GM12878 (cell line): ENCODE data around the gene ADGRV1. TPM values are rescaled to one million over a fixed set of nuclear protein-coding genes. Genes with fewer than 3 reads are reported as not detected.
A peak's percentile ranks its signal among the peaks of the same experiment; 100 is the strongest.

ENCODE experiments used
- ATF7 ChIP-seq: fragments of 450-650 bp; IDR thresholded peaks from 2 replicates; pipeline ENCODE4 v1.6.1; 2016; ENCODE audit warnings: low read depth, mild to moderate bottlenecking
- CBX5 ChIP-seq: sonication (generic); IDR thresholded peaks from 2 replicates; pipeline ENCODE4 v1.6.1; 2016; ENCODE audit warnings: low read depth, moderate library complexity, mild to moderate bottlenecking, inconsistent platforms
- CEBPB ChIP-seq, 2 experiments: fragments of 150-350 bp in 1 of 2; IDR thresholded peaks; 2 replicates each; pipeline ENCODE4 v1.6.1; 2012 to 2014; ENCODE audit warnings: low read depth in 2 of 2, low read length in 2 of 2, borderline replicate concordance in 1 of 2, inconsistent platforms in 1 of 2
- CHD1 ChIP-seq: IDR thresholded peaks from 2 replicates; pipeline ENCODE4 v1.6.1; 2012; ENCODE audit warnings: low read depth, low read length, improper control_type of control experiment
- CREM ChIP-seq: IDR thresholded peaks from 2 replicates; pipeline ENCODE4 v1.6.1; 2014; ENCODE audit warnings: antibody characterized with exemption, low read depth
- DPF2 ChIP-seq: fragments of 450-650 bp; IDR thresholded peaks from 2 replicates; pipeline ENCODE4 v1.6.1; 2017; ENCODE audit warnings: mild to moderate bottlenecking
- EP300 ChIP-seq, 2 experiments: fragments of 150-350 bp in 1 of 2; IDR thresholded peaks; 2 replicates each; pipeline ENCODE4 v1.6.1; 2011 to 2012; ENCODE audit warnings: low read depth in 2 of 2, low read length in 2 of 2, borderline replicate concordance in 1 of 2, improper control_type of control experiment in 1 of 2, inconsistent platforms in 1 of 2; ENCODE audit not compliant: control insufficient read depth in 1 of 2
- ESRRA ChIP-seq: IDR thresholded peaks from 2 replicates; pipeline ENCODE4 v1.6.1; 2012; ENCODE audit warnings: mild to moderate bottlenecking, low read length, improper control_type of control experiment
- FOS ChIP-seq: IDR thresholded peaks from 3 replicates; pipeline ENCODE4 v1.6.1; 2011; ENCODE audit warnings: borderline replicate concordance; ENCODE audit not compliant: insufficient read length; ENCODE audit errors: extremely low read depth
- IRF4 ChIP-seq: IDR thresholded peaks from 2 replicates; pipeline ENCODE4 v1.6.1; 2011; ENCODE audit warnings: low read depth, low read length
- KLF5 ChIP-seq: fragments of 450-650 bp; IDR thresholded peaks from 2 replicates; pipeline ENCODE4 v1.6.1; 2014; ENCODE audit warnings: mild to moderate bottlenecking; ENCODE audit not compliant: partially characterized antibody
- MTA2 ChIP-seq: fragments of 450-650 bp; IDR thresholded peaks from 2 replicates; pipeline ENCODE4 v1.6.1; 2016; ENCODE audit warnings: low read depth, mild to moderate bottlenecking, moderate library complexity
- MYB ChIP-seq: fragments of 150-350 bp; IDR thresholded peaks from 2 replicates; pipeline ENCODE4 v1.6.1; 2014; ENCODE audit warnings: mild to moderate bottlenecking, low read depth, low read length, borderline replicate concordance
- NFXL1 ChIP-seq: fragments of 450-650 bp; IDR thresholded peaks from 2 replicates; pipeline ENCODE4 v1.6.1; 2017; ENCODE audit warnings: antibody characterized with exemption, mild to moderate bottlenecking, borderline replicate concordance
- POU2F2 ChIP-seq: IDR thresholded peaks from 3 replicates; pipeline ENCODE4 v1.6.1; 2011; ENCODE audit warnings: low read depth, mild to moderate bottlenecking, low read length, borderline replicate concordance
- RELA ChIP-seq: fragments of 450-650 bp; IDR thresholded peaks from 2 replicates; pipeline ENCODE4 v1.8.0; 2014; ENCODE audit warnings: borderline replicate concordance; ENCODE audit not compliant: partially characterized antibody
- RFX5 ChIP-seq: IDR thresholded peaks from 2 replicates; pipeline ENCODE4 v1.6.1; 2011; ENCODE audit warnings: low read depth, low read length, improper control_type of control experiment
- SMARCA5 ChIP-seq: fragments of 450-650 bp; IDR thresholded peaks from 2 replicates; pipeline ENCODE4 v1.6.1; 2017; ENCODE audit warnings: mild to moderate bottlenecking
- SMC3 ChIP-seq: IDR thresholded peaks from 2 replicates; pipeline ENCODE4 v1.6.1; 2011; ENCODE audit warnings: low read length, improper control_type of control experiment, borderline replicate concordance
- SREBF1 ChIP-seq: IDR thresholded peaks from 2 replicates; pipeline ENCODE4 v1.6.1; 2012; ENCODE audit warnings: mild to moderate bottlenecking, low read length
- SREBF2 ChIP-seq: IDR thresholded peaks from 2 replicates; pipeline ENCODE4 v1.6.1; 2012; ENCODE audit warnings: mild to moderate bottlenecking, low read length
- ZNF274 ChIP-seq: IDR thresholded peaks from one replicate; pipeline ENCODE4 v1.8.0; 2011; ENCODE audit not compliant: insufficient read length, insufficient read depth
- ZNF384 ChIP-seq: IDR thresholded peaks from 2 replicates; pipeline ENCODE4 v1.6.1; 2012; ENCODE audit warnings: low read depth, mild to moderate bottlenecking, low read length, improper control_type of control experiment, borderline replicate concordance
- ZSCAN29 ChIP-seq: fragments of 450-650 bp; IDR thresholded peaks from 2 replicates; pipeline ENCODE4 v1.6.1; 2017; ENCODE audit warnings: mild to moderate bottlenecking, moderate library complexity
- polyA plus RNA-seq, 11 experiments: library from polyadenylated mRNA; depleted of rRNA in 4 of 11; unstranded in 6 of 11; stranded (reverse) in 5 of 11; fragments of >200 nt; fragmentation: Nextera tagmentation in 4 of 11; fragmentation: Illumina TruSeq in 1 of 11; extraction: Ambion mirVana in 4 of 11; extraction: Trizol in 1 of 11; gene quantifications; 1 replicate in 1 of 11; 2 replicates in 10 of 11; pipeline versions ENCODE4 v1.2.1 to v1.2.3, GENCODE V29; 2011 to 2016; ENCODE audit warnings: inconsistent platforms in 2 of 11, missing spikeins in 2 of 11, low read depth in 1 of 11
- total RNA-seq, 4 experiments: library from RNA; depleted of rRNA in 3 of 4; stranded (reverse); fragments of >200 nt in 3 of 4; fragmentation: Illumina TruSeq in 1 of 4; extraction: Trizol in 1 of 4; gene quantifications; 2 replicates each; pipeline versions ENCODE4 v1.2.1 to v1.2.3, GENCODE V29; 2013 to 2021
- TF ChIP-seq, protein P1 (sequence below): fragments of 450-650 bp; formaldehyde crosslinking; IDR thresholded peaks from 2 replicates; pipeline ENCODE4 v1.4.0; 2022; ENCODE audit warnings: mild to moderate bottlenecking, moderate library complexity
- TF ChIP-seq, protein P2 (sequence below): fragments of 150-350 bp; IDR thresholded peaks from 2 replicates; pipeline ENCODE4 v1.6.1; 2014; ENCODE audit warnings: mild to moderate bottlenecking, low read depth, low read length
- TF ChIP-seq, protein P3 (sequence below): IDR thresholded peaks from 2 replicates; pipeline ENCODE4 v1.6.1; 2011; ENCODE audit warnings: low read depth, low read length, improper control_type of control experiment, borderline replicate concordance

ADGRV1 gene
- total and polyA plus RNA-seq, 10 of the 15 experiments (the other 5 are each of a cell fraction or from before 2014, with no cell fraction given) = 0.04 to 8.1 (median 0.16) TPM; not detected in 1

DNA sequence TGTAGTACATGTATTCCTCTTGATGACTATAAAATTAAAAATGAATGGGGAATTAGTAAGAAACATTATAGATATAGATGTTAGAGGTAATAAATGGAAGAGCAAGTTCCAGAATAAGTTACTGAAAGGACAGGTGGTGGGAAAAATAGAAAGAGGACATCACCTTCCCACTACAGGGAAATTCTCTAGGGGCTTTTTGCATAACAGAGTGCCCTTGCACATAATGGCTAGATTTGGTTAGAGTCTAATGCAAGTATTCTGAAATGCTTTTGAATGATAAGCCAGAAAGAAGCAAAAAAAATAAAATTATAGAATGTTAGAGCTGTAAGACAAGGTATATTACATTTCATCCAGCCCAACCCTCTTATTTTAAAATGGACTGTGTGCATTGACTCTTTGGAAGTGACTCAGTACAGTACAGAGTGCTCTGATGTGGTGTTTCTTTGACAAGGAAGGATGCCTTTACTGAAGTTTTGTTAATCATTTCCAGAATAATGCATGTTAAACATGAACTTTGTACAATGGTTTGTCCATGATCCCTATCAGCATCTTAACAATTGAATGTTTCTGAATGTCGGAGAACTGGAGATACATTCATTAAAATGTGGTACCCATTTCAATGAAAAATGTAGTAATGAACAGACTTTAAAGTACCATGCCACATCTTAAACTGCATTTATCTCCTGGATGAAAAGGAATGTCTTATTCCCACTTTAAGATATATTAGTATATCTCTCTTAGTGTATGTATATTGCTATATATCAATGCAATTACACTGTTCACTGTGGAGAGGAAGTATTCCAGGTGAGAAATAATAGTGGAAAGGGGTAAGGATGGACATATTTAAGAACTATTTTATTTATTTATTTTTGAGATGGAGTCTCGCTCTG is 391.1 kb downstream of the ADGRV1 start (continued):
- TF ChIP-seq, protein P1, sequence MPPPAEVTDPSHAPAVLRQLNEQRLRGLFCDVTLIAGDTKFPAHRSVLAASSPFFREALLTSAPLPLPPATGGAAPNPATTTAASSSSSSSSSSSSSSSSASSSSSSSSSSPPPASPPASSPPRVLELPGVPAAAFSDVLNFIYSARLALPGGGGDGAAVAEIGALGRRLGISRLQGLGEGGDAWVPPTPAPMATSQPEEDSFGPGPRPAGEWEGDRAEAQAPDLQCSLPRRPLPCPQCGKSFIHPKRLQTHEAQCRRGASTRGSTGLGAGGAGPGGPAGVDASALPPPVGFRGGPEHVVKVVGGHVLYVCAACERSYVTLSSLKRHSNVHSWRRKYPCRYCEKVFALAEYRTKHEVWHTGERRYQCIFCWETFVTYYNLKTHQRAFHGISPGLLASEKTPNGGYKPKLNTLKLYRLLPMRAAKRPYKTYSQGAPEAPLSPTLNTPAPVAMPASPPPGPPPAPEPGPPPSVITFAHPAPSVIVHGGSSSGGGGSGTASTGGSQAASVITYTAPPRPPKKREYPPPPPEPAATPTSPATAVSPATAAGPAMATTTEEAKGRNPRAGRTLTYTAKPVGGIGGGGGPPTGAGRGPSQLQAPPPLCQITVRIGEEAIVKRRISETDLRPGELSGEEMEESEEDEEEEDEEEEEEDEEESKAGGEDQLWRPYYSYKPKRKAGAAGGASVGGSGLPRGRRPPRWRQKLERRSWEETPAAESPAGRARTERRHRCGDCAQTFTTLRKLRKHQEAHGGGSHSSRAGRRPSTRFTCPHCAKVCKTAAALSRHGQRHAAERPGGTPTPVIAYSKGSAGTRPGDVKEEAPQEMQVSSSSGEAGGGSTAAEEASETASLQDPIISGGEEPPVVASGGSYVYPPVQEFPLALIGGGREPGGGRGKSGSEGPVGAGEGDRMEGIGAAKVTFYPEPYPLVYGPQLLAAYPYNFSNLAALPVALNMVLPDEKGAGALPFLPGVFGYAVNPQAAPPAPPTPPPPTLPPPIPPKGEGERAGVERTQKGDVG = no peak
- TF ChIP-seq ESRRA (no peak), NFXL1 (no peak), ZNF384 (no peak), RFX5 (no peak), POU2F2 (no peak), ZSCAN29 (no peak), MTA2 (peak; percentile 74; the same call in 1 of the 2 replicates), SREBF1 (no peak), DPF2 (peak; percentile 77), ZNF274 (no peak), EP300 (IDR thresholded peaks at IDR 0.05; ENCODE audit: borderline replicate concordance in 1 of 2, control insufficient read depth in 1 of 2, low read depth in 2 of 2, low read length in 2 of 2) (peak in 1 of 2 experiments; percentile 28; a peak in 1 of 4 replicates), FOS (no peak), IRF4 (peak; percentile 81; the same call in 1 of the 2 replicates), KLF5 (no peak), SMC3 (no peak), CEBPB (IDR thresholded peaks at IDR 0.05; ENCODE audit: borderline replicate concordance in 1 of 2, low read depth in 2 of 2, low read length in 2 of 2) (no peak), CHD1 (no peak), SMARCA5 (no peak), RELA (no peak), SREBF2 (no peak), MYB (no peak), CBX5 (no peak), CREM (no peak), ATF7 (peak; percentile 57)
- TF ChIP-seq, protein P2, sequence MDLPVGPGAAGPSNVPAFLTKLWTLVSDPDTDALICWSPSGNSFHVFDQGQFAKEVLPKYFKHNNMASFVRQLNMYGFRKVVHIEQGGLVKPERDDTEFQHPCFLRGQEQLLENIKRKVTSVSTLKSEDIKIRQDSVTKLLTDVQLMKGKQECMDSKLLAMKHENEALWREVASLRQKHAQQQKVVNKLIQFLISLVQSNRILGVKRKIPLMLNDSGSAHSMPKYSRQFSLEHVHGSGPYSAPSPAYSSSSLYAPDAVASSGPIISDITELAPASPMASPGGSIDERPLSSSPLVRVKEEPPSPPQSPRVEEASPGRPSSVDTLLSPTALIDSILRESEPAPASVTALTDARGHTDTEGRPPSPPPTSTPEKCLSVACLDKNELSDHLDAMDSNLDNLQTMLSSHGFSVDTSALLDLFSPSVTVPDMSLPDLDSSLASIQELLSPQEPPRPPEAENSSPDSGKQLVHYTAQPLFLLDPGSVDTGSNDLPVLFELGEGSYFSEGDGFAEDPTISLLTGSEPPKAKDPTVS = no peak
- TF ChIP-seq, protein P3, sequence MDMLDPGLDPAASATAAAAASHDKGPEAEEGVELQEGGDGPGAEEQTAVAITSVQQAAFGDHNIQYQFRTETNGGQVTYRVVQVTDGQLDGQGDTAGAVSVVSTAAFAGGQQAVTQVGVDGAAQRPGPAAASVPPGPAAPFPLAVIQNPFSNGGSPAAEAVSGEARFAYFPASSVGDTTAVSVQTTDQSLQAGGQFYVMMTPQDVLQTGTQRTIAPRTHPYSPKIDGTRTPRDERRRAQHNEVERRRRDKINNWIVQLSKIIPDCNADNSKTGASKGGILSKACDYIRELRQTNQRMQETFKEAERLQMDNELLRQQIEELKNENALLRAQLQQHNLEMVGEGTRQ = no peak
